WTC11 (cell line): ENCODE data around the gene REM1. TPM values are rescaled to one million over a fixed set of nuclear protein-coding genes. Genes with fewer than 3 reads are reported as not detected.
A peak's percentile ranks its signal among the peaks of the same experiment; 100 is the strongest.
"Not testable (repeated sequence)": the region's sequence is repeated elsewhere in the genome, so short reads cannot be mapped to it uniquely, and the experiment has no call there.

Source experiments
- ATAC-seq: fragments of 200-7000 bp; cut with Tn5 transposase; 2 replicates; pipeline ENCODE4 v1.10.0; 2021; ENCODE audit warnings: mild to moderate bottlenecking, moderate library complexity
- CTCF ChIA-PET: fragments of 300-600 bp; sonication (Branson Sonifier 250); formaldehyde crosslinking; loops from one replicate; lab custom pipeline; 2021; ENCODE audit warnings: antibody characterized with exemption; lab: Charles Lee
- POLR2A ChIA-PET: fragments of 350-600 bp; sonication (Branson Sonifier 250); formaldehyde crosslinking; loops from one replicate; lab custom pipeline; 2021; ENCODE audit warnings: antibody characterized with exemption; lab: Charles Lee
- DNase-seq: peaks from one replicate; pipeline ENCODE4 v3.0.0; 2021; ENCODE audit warnings: low spot score
- H3K27ac Mint-ChIP-seq: 2 replicates; pipeline ENCODE4 v1.8.0; 2021; ENCODE audit warnings: mixed read lengths
- H3K27me3 Mint-ChIP-seq: 2 replicates; pipeline ENCODE4 v1.8.0; 2021; ENCODE audit warnings: low read depth, mild to moderate bottlenecking, moderate library complexity, mixed read lengths
- H3K36me3 Mint-ChIP-seq: 2 replicates; pipeline ENCODE4 v1.8.0; 2021; ENCODE audit warnings: mixed read lengths
- H3K4me1 Mint-ChIP-seq: 2 replicates; pipeline ENCODE4 v1.8.0; 2022; ENCODE audit warnings: mixed read lengths
- H3K4me3 Mint-ChIP-seq: 2 replicates; pipeline ENCODE4 v1.8.0; 2021; ENCODE audit warnings: mild to moderate bottlenecking, moderate library complexity, mixed read lengths
- H3K9me3 Mint-ChIP-seq: 2 replicates; pipeline ENCODE4 v1.8.0; 2021; ENCODE audit warnings: mixed read lengths
- AR ChIP-seq: fragments of 250-450 bp; sonication (Bioruptor Pico); IDR thresholded peaks from 2 replicates; pipeline ENCODE4 v1.9.0; 2021; ENCODE audit warnings: mild to moderate bottlenecking
- GABPB1 ChIP-seq: sonication (generic); formaldehyde crosslinking; IDR thresholded peaks from 2 replicates; pipeline ENCODE4 v1.8.1; 2023; ENCODE audit warnings: mild to moderate bottlenecking, missing genetic modification reagents
- NFATC4 ChIP-seq: fragments of 250-450 bp; sonication (Bioruptor Pico); IDR thresholded peaks from 2 replicates; pipeline ENCODE4 v1.9.0; 2021; ENCODE audit warnings: mild to moderate bottlenecking
- SOX15 ChIP-seq: fragments of 250-450 bp; sonication (Bioruptor Pico); IDR thresholded peaks from 2 replicates; pipeline ENCODE4 v1.9.0; 2021; ENCODE audit warnings: mild to moderate bottlenecking
- TEAD1 ChIP-seq: sonication (generic); formaldehyde crosslinking; IDR thresholded peaks from 2 replicates; pipeline ENCODE4 v1.8.0; 2022; ENCODE audit warnings: mild to moderate bottlenecking, missing genetic modification reagents
- total RNA-seq: library from RNA; stranded (reverse); gene quantifications from 3 replicates; pipeline ENCODE4 v1.2.3, GENCODE V29; 2021
- TF ChIP-seq, protein P1 (sequence below): fragments of 200-600 bp; IDR thresholded peaks from 2 replicates; pipeline ENCODE4 v1.8.0; 2022; ENCODE audit warnings: antibody characterized with exemption
- TF ChIP-seq, protein P2 (sequence below): sonication (generic); formaldehyde crosslinking; IDR thresholded peaks from 2 replicates; pipeline ENCODE4 v1.8.0; 2023; ENCODE audit warnings: mild to moderate bottlenecking, missing genetic modification reagents
- TF ChIP-seq, protein P3 (sequence below): sonication (generic); formaldehyde crosslinking; IDR thresholded peaks from 2 replicates; pipeline ENCODE4 v1.8.1; 2022; ENCODE audit warnings: low read depth, missing genetic modification reagents, borderline replicate concordance
- TF ChIP-seq, protein P4 (sequence below): sonication (generic); formaldehyde crosslinking; IDR thresholded peaks from 2 replicates; pipeline ENCODE4 v1.8.0; 2022; ENCODE audit warnings: missing genetic modification reagents

REM1 gene
- total RNA-seq, 1 experiment from 2014 or later, result not detected

GRCh38 chr20:31502884-31503673 is 28.0 kb downstream of the REM1 start:
- H3K9me3 Mint-ChIP-seq, result peaks cover 35% of the 10 kb centered on the region
- peaks cover 21% of the 10 kb centered on the region for H3K27me3 Mint-ChIP-seq
- H3K4me1 Mint-ChIP-seq, POLR2A ChIA-PET, H3K36me3 Mint-ChIP-seq, H3K4me3 Mint-ChIP-seq, H3K27ac Mint-ChIP-seq: not testable (repeated sequence)
- CTCF ChIA-PET, result interaction anchor here (0.6 to 3.2 kb wide), 29 partner anchors 8 to 1118 kb away, joined by 3 to 46 read pairs (median 5); partner anchors contain the start of genes DEFB123, DEFB124, HM13 and REM1
- DNase-seq (peak; percentile 89), ATAC-seq (peak; percentile 99)
- TF ChIP-seq, protein P1, sequence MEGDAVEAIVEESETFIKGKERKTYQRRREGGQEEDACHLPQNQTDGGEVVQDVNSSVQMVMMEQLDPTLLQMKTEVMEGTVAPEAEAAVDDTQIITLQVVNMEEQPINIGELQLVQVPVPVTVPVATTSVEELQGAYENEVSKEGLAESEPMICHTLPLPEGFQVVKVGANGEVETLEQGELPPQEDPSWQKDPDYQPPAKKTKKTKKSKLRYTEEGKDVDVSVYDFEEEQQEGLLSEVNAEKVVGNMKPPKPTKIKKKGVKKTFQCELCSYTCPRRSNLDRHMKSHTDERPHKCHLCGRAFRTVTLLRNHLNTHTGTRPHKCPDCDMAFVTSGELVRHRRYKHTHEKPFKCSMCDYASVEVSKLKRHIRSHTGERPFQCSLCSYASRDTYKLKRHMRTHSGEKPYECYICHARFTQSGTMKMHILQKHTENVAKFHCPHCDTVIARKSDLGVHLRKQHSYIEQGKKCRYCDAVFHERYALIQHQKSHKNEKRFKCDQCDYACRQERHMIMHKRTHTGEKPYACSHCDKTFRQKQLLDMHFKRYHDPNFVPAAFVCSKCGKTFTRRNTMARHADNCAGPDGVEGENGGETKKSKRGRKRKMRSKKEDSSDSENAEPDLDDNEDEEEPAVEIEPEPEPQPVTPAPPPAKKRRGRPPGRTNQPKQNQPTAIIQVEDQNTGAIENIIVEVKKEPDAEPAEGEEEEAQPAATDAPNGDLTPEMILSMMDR, result peak; percentile 88
- peak; percentile 49; the same call in 1 of the 2 replicates for TF ChIP-seq GABPB1 (CRISPR knock-in tag)

DNA sequence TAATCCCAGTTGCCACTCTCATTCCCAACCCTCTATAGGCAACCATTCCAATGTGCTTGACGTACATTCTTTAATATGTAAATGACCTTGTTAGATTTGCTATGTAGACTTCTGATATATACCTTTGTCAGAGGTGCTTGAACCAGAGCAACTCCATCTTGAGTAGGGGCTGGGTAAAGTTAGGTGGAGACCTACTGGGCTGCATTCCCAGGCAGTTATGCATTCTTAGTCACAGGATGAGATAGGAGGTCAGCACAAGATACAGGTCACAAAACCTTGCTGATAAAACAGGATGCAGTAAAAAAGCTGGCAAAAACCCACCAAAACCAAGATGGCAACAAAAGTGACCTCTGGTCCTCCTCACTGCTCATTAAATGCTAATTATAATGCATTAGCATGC is 30.8 kb downstream of the REM1 start:
- H3K9me3 Mint-ChIP-seq, result peaks cover 25% of the 10 kb centered on the region
- H3K36me3 Mint-ChIP-seq, result no peaks in the 10 kb centered on the region
- DNase-seq (no peak), ATAC-seq (no peak)
- ChIA-PET POLR2A (no interaction called here), CTCF (interaction anchor here (1.0 kb wide), 1 partner anchor 11 kb away, joined by 3 read pairs; no protein-coding TSS in a partner anchor)
- TF ChIP-seq, protein P1, result no peak
- TF ChIP-seq SOX15 (no peak), NFATC4 (CRISPR knock-in tag) (no peak), AR (no peak), TEAD1 (CRISPR knock-in tag) (no peak)
- TF ChIP-seq, protein P2, sequence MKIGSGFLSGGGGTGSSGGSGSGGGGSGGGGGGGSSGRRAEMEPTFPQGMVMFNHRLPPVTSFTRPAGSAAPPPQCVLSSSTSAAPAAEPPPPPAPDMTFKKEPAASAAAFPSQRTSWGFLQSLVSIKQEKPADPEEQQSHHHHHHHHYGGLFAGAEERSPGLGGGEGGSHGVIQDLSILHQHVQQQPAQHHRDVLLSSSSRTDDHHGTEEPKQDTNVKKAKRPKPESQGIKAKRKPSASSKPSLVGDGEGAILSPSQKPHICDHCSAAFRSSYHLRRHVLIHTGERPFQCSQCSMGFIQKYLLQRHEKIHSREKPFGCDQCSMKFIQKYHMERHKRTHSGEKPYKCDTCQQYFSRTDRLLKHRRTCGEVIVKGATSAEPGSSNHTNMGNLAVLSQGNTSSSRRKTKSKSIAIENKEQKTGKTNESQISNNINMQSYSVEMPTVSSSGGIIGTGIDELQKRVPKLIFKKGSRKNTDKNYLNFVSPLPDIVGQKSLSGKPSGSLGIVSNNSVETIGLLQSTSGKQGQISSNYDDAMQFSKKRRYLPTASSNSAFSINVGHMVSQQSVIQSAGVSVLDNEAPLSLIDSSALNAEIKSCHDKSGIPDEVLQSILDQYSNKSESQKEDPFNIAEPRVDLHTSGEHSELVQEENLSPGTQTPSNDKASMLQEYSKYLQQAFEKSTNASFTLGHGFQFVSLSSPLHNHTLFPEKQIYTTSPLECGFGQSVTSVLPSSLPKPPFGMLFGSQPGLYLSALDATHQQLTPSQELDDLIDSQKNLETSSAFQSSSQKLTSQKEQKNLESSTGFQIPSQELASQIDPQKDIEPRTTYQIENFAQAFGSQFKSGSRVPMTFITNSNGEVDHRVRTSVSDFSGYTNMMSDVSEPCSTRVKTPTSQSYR, result no peak
- TF ChIP-seq, protein P3, sequence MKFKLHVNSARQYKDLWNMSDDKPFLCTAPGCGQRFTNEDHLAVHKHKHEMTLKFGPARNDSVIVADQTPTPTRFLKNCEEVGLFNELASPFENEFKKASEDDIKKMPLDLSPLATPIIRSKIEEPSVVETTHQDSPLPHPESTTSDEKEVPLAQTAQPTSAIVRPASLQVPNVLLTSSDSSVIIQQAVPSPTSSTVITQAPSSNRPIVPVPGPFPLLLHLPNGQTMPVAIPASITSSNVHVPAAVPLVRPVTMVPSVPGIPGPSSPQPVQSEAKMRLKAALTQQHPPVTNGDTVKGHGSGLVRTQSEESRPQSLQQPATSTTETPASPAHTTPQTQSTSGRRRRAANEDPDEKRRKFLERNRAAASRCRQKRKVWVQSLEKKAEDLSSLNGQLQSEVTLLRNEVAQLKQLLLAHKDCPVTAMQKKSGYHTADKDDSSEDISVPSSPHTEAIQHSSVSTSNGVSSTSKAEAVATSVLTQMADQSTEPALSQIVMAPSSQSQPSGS (CRISPR knock-in tag), result no peak
- TF ChIP-seq, protein P4, sequence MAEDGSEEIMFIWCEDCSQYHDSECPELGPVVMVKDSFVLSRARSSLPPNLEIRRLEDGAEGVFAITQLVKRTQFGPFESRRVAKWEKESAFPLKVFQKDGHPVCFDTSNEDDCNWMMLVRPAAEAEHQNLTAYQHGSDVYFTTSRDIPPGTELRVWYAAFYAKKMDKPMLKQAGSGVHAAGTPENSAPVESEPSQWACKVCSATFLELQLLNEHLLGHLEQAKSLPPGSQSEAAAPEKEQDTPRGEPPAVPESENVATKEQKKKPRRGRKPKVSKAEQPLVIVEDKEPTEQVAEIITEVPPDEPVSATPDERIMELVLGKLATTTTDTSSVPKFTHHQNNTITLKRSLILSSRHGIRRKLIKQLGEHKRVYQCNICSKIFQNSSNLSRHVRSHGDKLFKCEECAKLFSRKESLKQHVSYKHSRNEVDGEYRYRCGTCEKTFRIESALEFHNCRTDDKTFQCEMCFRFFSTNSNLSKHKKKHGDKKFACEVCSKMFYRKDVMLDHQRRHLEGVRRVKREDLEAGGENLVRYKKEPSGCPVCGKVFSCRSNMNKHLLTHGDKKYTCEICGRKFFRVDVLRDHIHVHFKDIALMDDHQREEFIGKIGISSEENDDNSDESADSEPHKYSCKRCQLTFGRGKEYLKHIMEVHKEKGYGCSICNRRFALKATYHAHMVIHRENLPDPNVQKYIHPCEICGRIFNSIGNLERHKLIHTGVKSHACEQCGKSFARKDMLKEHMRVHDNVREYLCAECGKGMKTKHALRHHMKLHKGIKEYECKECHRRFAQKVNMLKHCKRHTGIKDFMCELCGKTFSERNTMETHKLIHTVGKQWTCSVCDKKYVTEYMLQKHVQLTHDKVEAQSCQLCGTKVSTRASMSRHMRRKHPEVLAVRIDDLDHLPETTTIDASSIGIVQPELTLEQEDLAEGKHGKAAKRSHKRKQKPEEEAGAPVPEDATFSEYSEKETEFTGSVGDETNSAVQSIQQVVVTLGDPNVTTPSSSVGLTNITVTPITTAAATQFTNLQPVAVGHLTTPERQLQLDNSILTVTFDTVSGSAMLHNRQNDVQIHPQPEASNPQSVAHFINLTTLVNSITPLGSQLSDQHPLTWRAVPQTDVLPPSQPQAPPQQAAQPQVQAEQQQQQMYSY, result no peak
- no peaks in the 10 kb centered on the region for H3K4me1 Mint-ChIP-seq
- H3K27ac Mint-ChIP-seq, result no peak overlapping the region
- no peak overlapping the region for H3K4me3 Mint-ChIP-seq
- peaks cover 32% of the 10 kb centered on the region for H3K27me3 Mint-ChIP-seq
